Right lung (tissue), 5 donors: ENCODE results near the gene TMEM178B. TPM values are rescaled to one million over a fixed set of nuclear protein-coding genes. Genes with fewer than 3 reads are reported as not detected.
"Not testable (repeated sequence)": the region's sequence is repeated elsewhere in the genome, so short reads cannot be mapped to it uniquely, and the experiment has no call there.

Experiments
- DNase-seq, 2 donors: peaks; one replicate each; pipeline ENCODE4 v3.0.0-alpha.2; 2013
- polyA plus RNA-seq, 5 donors: library from polyadenylated mRNA; unstranded; fragments of 120-200 nt; gene quantifications; one replicate each; pipeline versions ENCODE4 v1.2.1 to v1.2.3, GENCODE V29; 2013; ENCODE audit warnings: inconsistent platforms in 1 of 5, low replicate concordance in 1 of 5; ENCODE audit not compliant: insufficient read length in 5 of 5, insufficient read depth in 1 of 5

The TMEM178B gene
- polyA plus RNA-seq, 5 donors, result 2.8 to 5.2 (median 3.4) TPM

DNA sequence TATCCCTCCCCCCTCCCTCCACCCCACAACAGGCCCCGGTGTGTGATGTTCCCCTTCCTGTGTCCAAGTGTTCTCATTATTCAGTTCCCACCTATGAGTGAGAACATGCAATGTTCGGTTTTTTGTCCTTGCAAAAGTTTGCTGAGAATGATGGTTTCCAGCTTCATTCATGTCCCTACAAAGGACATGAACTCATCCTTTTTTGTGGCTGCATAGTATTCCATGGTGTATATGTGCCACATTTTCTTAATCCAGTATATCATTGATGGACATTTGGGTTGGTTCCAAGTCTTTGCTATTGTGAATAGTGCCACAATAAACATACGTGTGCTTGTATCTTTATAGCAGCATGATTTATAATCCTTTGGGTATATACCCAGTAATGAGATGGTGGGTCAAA is 309.5 kb downstream of the TMEM178B start:
- DNase-seq, result not testable (repeated sequence)

DNA sequence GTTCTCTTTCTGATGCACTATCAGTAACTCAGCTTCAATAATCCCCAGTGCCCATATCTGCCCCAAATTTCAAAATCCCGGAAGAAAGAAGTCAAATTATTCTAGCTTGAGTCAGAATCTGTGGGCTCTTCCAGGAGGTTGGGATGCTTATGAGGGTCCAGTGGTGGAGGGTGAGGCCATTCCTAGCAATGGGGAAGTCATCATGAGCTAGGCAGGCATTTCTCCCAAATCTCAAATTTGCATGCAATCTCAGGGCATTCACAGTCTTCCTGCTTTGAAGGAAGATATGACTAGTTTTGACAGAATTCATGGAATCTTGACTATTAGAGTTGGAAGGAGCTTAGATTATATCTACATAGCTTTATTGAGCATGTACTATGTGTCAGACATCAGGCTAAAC is 313.0 kb downstream of the TMEM178B start:
- no peak for DNase-seq

DNA sequence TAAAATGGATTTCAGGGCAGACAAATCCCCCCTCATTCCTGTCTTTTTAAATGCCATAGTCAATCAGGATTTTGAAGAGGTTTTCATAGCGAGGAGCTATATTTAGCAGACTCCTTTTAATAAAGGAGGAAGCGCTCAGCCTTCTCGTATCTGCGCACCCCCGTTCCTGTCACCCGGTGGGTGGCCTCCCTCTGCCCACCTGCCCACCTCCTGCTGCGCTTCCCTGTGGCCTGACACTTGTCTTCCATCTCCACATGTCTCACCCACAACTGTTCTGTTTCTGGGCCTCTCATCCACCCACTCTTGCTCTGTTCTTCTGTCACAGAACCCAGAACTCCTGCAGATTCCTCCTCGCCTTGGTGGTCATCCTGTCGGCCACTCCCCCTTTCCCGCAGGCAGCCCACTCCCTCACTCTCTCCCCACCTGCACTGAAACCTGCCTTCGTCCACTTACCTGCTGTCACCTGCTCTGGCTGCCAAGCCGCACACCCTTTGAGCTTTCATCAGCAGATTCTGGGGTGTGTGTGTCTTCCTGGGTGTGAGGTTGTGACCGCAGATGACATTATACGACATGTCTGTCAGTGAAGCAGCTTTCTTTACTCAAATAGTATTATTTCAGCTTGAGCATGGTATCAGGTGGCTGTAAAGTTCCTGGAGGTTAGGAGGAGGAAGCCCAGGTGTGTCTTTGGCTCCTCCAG is 313.8 kb downstream of the TMEM178B start:
- DNase-seq, result no peak

DNA sequence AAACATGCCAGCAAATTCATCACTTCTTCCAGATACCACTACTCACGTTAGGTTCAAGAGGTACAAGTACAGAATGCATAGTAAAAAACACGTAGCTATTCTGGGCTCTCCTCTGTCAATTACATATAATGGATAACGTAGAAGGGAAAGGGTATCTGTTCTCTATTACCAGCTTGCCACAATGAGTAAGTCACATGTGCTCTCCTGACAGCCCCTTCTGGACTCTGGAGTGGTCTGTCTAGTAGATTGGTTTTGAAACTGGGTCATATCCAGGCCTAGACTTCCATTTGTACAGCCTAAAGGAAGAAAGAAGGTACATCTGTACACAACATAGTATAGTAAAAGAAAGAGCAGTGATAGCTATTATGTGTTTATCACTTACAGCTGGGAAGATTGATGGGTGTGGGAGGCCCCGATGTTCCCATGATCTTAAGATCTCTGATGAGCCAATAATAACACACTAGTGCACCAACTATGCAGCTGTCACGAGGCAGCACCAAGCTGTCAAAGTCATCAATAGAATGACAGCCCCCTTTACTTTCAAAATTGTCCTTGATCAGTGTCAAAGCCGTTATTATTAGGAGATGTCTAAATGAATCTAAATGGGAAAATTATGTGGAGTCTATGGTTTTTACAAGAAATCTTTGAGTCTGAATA is 315.4 kb downstream of the TMEM178B start:
- DNase-seq, result no peak

DNA sequence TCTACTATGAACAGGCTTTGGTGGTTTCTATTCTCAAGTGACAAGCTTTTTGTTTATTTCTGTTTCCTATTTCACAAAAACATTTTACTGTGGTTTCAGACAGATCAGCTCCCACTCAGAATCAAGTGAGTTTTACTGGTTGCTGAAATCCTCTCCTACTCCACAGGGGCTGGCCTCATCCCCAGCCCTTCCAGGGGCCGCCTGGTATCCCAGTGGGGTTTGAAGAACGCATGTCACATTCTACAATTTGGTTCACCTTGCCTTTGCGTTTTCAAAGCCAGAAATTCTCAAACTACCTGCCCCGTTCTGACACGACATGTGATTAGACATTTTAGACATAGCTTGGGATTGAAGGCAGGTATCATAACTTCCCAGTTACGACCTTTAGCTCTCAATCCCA is 316.5 kb downstream of the TMEM178B start:
- DNase-seq, result no peak

DNA sequence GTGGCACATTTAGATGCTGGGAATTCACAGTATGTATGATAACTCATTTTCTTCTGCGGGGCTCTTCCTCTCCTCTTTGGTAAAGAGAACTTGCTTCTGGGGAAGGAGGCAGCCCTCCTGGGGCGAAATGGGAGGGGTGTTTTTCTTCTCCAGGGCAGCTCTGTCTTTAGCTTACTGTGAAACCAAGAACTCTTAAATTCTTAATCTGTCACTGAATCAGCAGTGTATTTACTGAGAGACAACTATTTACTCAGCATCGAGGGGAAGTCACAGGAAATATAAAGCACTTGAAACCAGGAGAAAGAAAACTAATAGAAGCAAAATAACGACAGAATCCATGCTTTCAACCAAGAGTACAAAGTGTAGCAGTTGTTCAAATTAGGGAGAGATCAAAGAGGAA is 319.2 kb downstream of the TMEM178B start:
- DNase-seq, result no peak

DNA sequence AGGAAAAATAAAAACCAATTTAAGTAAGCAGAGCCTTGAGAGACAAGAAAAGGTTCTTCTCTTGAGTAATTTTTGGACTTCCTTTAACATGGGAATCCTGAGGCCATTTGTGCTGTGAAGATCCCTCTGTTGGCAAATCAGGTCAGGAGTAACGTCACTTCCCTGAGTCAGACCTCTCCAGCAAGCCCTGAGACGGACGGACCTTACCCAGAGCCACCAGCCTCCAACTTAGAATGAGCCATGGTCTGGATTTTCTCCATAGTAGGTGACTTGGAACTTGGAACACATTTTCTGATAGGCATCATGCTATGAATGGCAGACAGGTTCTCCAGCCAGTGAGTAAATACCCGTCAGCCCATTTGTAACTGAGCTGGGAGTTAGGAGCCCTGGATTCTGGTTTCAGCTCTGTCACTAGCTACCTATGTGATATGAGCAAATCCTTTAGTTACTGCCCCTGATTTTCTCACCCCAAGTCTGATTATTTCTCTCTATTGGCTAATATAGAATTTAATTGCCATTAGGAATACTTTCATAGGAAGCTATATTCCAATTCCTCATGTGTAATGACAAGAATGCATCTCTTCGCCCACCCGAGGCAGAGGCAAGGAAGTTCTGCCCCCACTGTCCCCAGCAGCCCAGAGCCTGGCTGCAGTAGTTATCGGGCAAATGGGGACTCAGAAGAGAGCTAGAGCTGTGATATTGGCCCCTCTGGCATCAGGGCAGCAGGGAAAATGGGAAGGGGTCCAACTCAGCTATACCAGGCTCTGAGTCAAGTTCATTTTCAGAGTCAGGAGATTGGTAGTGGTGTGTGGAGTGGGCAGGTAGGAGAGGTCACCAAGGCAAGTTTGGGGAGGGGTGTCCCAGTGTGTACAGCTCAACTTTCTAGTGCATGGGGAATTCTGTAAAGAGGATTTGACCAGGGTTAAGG is 323.6 kb downstream of the TMEM178B start:
- no peak for DNase-seq

DNA sequence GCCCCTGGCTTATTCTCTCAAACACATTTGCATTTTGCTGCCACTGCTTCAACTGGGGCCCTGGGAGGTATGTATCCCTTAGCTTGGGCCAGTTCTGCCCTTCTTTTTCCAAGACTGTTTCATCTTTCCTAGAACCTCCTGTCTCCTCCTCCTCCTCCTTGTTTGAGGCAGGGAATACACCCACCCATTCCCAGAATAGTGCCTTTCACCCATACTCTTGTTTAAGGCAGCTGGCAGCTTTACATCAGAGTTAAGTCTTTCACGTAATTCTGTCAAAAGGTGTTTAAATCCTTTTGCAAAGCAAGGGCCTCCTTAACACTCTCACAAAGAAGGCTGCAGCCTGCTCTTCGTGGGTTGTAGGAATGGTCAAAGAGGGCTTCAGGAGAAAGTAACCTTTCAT is 326.5 kb downstream of the TMEM178B start:
- DNase-seq, result no peak

DNA sequence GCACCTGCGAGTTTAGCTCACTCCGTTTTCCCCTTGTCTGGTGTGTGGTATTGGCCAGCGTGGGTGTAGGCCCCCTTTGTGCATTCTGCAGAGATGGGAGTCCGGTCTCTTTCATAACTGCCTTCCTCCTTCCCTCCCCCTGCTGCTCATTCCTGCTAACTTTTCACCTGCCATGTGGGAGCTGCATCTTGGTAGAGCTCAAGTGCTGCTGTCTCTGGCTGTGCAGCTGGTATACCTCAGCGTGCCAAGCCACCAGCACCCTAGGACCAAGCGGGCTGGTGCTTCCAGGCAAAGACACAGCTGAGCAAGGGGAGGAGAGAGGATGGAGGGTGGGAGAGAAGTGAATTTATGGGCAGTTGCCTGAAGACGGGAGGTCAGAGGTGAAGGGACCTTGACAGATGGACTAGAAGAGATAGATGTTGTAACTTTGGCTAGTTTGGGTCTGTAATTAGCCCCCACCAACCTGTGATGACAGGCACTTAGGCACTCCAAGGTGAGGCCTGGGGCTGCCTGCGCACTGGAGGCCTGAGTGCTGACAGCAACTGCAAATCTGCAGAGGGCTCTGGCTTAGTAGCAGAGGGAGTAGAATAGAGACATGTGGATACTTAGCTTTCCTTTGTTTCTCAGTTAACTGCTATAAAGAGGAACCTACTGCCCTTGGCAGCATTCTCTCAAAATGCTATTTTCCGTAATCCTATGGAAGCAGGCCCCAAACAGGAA is 328.6 kb downstream of the TMEM178B start:
- DNase-seq, result no peak

DNA sequence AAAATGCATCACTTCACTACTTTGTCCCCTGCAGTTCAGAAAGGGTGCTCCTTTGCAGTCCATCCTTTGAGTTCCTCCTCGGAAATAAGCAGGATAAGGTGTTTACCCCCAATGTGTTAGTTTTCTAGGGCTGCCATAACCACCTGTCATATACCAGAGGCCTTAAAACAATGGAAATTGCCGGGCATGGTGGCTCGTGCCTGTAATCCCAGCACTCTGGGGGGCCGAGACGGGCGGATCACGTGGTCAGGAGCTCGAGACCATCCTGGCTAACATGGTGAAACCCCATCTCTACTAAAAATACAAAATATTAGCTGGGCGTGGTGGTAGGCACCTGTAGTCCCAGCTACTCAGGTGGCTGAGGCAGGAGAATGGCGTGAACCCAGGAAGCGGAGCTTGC is 330.0 kb downstream of the TMEM178B start:
- not testable (repeated sequence) for DNase-seq

DNA sequence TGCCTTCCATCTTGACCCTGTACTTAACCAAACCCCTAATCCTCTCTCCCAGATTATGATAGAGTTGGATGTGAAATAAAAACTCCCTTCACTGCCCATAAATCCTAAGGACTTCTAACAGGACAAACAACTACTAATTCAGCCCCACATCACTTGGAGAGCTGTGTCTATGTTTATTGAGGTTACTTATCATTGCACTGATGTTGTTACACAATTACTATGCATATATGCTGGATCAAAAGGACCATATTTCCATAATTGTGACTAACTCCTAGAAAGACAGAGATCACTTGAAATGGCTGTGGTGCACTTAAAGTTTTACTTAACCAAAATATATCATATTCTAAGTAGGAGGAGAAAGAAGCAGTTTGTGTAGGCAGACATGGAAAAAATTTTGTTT is 332.5 kb downstream of the TMEM178B start:
- no peak for DNase-seq

DNA sequence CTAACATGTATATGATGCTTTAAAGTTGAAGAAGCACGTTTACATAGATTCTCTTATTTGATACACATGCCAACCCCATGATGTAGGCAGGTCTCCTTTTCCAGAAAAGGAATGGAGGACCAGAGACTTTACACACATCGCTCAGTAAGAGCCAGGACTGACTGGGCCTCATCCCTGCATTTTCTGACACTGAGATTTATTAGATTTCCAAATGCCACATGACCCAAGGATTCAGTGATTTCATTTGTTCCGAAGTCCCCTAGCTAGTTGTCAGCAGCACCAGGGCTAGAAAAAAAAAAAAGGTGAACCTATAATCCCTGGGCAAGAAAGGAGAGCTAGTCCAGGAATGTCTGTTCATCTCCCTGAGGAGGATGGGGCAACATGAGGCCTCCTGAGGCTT is 334.0 kb downstream of the TMEM178B start:
- no peak for DNase-seq

DNA sequence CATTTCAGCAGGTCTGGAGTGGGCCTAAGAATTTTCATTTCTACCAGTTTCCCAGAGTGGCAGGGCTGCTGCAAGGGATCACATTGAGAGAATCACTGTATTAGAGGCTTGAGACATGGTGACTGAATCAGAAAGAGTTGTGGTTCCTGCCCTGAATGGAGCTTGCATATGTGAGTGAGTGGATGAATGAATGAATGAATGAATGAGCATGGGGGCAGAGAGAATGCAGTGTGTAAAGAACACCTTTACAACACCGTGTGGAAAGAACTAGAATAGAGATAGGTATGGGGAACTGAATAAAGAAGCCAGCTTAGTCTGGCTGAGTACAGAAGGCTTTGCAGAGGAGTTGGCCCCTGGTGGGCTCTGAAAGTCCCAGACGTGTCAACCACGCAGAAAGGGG is 334.6 kb downstream of the TMEM178B start:
- no peak for DNase-seq

DNA sequence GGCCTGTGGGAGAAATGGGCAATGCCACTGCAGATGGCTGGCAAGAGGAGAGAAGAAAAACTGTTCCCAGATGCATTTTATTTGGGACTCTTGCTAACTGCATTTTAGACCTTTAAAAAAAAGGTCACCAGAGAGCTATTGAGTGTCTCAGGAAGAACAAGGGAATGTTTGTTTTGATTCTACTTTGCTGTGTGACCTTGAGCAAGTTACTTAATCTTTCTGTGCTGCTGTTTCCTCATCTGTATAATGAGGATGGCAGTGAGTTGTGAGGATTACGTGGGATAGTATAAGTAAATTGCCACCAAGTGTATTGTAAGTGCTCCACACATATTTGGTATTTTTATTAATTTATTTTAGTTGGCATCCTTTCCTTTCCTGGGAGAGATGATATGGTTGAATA is 335.4 kb downstream of the TMEM178B start:
- DNase-seq, result no peak

DNA sequence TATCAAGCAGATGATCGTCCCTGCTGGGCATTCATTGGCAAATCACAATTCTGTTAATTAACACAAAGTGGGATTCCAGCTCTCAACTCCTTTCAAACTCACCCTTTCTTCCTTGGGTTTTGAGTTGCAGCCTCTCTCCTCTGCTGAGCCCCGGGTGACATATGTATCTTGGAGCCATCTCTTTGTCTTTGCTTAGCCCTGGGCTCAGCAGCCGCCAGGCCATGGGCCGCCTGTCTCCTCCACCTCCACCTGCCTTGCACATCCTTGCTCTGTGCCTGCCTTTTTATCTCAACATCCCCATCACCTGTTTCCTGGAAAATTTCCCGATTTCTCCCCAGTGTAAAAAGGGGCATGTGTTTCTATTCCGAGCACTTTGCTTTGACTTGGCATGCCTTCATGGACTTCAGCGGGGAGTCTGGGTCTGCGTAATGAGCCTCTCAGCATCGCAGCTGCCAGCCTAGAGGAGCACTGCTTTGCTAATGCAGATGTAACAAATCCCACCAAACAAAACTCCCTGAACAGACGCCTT is 336.0 kb downstream of the TMEM178B start:
- DNase-seq, result no peak

DNA sequence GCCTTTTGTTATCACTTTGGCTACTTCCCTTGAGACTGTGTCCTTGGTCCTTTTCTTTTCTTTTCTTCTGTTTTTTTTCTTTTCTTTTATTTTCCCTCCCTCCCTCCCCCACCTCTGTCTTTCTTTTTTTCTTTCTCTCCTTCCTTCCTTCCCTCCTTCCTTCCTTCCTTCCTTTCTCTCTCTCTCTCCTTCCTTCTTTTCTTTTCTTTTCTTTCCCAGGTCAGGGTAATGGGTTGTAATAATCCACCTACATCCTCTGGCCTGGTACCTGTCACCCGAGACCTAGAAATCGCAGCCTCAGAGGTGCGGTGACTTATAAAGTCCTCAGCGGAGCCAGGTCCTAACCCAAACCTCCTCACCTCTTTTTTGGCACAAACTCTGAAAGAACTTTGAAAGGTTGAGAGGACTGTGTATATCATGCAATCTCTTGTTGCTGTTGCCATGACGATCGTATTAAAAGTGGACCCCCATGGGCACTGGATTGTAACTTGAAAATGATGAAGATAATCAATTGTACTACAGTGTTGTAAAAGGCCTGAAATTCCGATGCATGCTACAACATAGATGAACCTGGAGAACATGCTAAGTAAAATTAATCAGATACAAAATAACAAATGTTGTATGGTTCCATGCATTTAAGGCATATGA is 336.6 kb downstream of the TMEM178B start:
- DNase-seq, result no peak

DNA sequence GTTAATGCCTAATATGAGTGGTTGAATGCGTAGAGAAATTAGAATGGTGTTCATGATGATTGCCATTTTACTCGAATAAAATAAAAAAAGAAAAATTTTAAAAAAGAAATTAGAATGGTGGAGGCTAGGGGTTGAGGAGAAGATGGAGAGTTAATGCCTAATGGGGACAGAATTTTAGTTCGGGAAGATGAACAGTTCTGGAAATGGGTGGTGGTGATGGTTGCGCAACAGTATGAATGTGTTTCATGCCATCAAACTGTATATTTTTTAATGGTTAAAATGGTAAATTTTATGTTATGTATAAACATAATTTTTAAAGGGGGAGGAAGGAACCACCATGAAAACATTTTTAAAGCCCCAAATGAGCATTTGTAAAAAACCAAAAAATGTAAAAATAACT is 337.3 kb downstream of the TMEM178B start:
- DNase-seq, result no peak

DNA sequence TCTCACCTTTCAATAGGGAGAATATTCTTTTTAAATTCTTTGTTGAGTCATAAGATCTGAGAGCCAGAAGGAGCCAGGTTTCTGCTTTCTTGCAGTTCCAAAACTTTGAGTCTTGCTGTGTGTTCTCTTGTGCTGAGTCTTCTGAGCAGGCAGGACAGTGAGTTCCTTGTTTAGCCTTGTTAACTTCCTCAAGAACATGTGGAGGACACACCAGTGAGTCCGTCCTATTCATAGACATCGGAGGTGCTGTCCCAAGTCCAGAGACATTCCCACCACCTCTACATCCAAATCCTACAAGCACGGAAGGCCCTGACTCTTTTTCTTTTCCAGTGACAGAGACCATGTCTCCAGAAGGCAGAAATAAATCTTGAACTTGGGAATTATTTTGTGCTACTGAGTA is 342.1 kb downstream of the TMEM178B start:
- no peak for DNase-seq

DNA sequence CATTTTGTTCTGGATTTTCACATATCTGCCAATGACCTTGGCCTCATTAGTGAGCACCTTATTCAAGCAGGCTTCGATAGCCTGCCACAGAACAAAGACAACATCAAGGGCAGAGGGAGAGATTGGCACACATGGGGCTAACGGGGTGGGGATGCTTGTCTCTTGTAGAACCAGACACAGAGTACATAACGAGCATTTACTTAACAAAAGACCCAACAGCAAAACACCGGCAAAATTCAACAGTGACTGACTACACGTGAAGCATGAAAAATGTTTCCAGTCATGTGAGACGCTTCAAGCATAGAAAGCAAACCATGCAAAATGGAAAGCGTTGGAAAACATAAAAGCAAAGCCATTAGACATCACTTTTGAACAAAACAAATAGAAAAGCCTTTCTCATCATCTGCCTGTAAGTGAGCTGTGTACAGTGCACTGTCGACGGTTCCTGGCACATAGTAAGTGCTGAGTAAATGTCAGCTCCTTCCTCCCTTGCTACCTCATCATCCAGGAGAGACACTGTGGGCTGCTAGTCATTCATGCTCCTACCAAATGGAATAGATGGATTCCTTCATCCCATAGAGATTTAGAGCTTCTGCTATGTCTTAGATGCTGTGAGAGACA is 342.9 kb downstream of the TMEM178B start:
- no peak for DNase-seq

DNA sequence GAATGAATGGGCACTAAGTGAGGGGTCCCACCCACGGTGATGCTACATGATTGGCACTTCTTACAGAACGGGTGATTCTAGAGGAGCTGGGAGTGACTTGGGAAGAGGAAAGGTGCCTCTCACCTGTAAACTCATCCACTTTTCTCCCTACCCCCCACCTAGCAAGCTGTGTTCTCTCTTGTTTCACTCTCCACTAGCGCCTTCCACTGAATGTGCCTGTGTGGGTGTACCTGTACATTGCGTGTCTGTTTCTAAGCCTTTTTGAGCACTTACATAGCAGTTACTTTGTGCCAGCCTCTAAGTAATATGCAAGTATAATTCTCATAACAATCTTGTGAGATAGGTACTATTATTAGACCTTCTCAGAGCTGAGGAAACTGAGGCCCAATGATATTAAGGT is 343.6 kb downstream of the TMEM178B start:
- DNase-seq, result no peak

DNA sequence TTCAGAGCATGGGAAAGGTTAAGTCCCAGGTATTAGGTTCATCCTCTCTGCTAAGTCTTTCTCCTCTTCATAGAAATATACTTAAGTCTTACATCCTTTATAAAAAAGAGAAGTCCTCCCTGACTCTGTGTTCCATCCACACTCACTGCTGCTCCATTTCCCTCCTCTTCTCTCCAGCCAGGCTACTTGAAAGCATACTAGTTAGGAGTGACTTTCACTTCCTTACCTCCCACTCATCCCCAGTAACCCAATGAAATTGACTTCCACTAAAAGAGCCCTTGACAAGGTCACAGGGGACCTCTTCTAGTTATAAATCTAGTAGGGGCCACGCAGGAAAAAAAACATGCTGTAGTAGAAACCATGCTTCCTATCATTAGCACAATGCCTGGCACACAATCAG is 344.2 kb downstream of the TMEM178B start:
- DNase-seq, result no peak
